Hematopoietic multipotent progenitor cell treated with erythropoietin and hydrocortisone succinate and interleukin-3 and kit ligand, for 6 days (in vitro differentiated cells): Measurements from ENCODE around the gene NCOA1.
"Not testable (repeated sequence)": the region's sequence is repeated elsewhere in the genome, so short reads cannot be mapped to it uniquely, and the experiment has no call there.

ENCODE experiments used
- DNase-seq: peaks from one replicate; pipeline ENCODE4 v3.0.0-alpha.2; 2015

Gene NCOA1

DNA sequence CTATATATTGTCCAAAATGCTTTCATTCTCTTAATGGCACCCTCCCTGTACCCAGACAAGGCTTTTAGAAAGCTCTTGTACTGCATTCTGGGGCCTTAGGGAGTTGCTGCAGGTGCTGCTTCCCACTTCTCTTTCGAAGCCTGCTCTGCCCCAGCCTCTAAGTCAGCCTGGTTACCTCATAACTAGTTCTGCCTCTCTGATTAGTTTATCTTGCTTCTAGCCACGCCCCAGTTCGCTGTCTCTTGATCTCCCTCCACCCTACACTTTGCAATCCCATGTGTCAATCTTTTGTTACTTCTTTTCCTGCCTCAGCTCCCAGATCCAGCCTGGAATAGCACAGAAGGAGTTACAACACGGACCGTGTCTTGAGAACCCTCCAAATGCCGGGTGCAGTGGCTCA is 13.8 kb upstream of the NCOA1 start:
- peak; percentile 53 for DNase-seq

DNA sequence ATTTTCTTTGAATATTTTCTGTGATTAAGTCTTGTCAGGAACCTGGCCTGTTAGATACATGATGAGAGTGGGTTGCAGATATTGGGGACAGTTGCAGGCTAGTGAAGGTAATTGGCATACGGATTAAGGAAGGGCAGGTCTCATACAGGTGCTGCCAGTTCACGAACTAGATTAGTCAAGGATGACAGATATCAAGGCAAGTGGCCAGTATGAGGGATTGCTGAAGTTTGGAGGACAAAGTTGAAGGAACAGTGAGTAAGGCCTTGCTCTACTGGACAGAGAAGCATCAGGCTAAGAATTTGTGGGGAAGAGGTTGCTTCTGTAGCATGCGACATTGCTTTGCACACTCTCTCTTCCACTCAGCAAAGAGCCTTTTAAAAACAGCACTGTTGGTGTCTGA is 12.8 kb upstream of the NCOA1 start:
- no peak for DNase-seq

DNA sequence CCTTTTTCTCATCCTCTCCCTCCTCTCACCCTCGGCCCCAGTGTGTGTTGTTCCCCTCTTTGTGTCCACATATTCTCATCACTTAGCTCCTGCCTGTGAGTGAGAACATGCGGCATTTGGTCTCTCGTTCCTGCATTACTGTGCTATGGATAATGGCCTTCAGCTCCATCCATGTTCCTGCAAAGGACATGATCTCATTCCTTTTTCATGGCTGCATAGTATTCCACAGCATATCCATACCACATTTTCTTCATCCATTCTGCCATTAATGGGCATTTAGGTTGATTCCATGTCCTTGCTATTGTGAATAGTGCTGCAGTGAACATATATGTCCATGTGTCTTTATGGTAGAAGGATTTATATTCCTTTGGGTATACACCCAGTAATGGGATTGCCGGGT is 10.8 kb upstream of the NCOA1 start:
- no peak for DNase-seq

DNA sequence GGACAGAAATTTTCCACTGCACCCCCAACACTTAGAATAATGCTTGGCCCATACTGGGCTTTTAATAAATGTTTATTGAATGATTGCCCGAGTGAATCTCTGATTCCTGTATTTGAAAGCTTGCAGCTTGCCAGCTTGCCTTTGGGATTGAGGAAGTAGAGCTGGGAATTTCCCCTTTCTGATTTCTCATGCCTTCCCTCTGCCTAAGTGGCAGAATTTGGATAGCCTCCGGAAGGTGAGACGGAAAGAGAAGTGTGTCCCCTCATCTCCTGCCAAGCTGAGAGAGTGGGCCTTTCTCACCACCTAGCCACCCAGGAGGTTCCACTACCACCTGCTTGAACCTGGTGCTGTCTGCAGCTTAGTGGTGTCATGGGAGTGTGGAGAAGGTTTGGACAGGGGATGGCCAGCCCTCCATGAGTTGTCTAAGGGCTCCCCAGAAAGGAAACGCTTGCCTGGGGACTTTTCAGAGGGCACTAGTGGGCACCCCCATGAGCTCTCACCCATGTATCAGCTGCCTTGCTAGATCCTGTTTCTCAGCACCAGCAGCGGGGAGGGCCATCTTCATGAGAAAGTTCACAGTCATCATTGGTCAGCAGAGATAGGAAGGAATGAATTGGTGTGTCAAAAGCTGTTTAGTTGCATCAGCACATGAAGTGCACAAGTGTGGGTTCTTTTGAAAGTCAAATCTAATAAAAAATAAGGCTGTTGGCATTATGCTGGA is 8.6 kb upstream of the NCOA1 start:
- DNase-seq, result peak; percentile 76

DNA sequence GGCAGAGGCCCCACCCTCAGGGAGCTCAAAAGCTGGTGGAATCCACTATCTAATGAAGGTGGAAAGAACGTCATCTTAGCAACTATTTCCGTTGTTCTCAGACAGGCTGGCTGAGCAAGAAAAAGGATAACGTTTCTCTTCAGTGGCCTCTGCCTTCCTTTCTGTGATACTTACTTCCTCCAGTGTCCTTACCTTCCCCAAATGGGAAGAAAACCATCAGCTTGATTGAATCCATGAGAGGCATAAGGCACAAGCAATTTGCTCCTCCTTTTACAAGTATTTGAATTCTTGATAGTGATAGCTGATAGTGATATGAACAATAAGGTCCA is 8.1 kb upstream of the NCOA1 start:
- DNase-seq, result no peak

DNA sequence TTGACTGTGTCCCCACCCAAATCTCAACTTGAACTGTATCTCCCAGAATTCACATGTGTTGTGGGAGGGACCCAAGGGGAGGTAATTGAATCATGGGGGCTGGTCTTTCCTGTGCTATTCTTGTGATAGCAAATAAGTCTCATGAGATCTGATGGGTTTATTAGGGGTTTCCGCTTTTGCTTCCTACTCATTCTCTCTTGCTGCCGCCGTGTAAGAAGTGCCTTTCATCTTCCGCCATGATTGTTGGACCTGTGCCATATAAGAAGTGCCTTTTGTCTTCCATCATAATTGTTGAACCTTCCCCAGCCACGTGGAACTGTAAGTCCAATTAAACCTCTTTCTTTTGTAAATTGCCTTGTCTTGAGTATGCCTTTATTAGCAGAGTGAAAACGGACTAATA is 6.4 kb upstream of the NCOA1 start:
- not testable (repeated sequence) for DNase-seq

DNA sequence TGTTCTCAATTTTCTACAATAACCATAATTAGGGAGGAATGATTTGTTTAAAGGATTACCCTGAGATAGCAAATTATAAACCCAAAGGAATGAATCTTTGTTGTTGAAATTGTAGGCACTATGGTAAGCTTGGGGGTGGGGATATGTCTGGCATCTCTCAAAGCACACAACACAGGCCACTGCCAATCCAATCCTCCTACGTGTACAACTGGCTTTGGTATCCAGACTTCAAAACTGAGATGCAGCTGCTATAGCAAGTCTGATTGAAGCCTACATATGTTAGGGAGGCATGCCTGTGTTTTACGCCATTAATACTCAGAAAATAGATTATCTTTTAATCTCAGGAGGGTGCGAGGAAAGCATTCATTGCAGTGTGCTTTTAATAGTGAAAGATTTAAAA is 5.9 kb upstream of the NCOA1 start:
- DNase-seq, result no peak

DNA sequence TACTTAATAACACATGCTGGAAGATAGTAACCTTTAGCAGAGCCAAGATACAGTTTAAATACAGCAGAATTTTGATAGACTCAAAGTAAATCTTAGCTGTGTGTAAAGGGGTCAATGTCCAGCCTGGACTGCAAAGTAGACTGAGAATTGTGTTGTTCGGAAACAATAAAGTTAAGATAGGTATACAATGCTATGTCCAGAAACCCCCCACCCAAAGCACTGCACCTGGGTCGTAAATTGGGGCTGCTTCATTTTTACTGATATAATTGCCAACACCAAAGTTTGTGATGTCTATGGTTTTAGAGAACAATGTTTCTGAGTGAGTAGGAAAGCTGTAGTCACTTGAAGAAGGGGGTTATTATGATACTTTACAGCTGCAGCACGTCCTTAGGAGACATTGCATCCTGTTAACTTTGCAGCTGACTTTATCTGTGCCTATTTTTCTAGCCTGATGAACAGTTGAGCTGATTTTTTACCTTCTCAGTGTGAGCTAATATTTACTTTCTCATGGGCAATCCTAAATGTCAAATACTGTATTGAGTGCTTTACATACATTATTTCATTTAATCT is 4.3 kb upstream of the NCOA1 start:
- DNase-seq, result no peak

DNA sequence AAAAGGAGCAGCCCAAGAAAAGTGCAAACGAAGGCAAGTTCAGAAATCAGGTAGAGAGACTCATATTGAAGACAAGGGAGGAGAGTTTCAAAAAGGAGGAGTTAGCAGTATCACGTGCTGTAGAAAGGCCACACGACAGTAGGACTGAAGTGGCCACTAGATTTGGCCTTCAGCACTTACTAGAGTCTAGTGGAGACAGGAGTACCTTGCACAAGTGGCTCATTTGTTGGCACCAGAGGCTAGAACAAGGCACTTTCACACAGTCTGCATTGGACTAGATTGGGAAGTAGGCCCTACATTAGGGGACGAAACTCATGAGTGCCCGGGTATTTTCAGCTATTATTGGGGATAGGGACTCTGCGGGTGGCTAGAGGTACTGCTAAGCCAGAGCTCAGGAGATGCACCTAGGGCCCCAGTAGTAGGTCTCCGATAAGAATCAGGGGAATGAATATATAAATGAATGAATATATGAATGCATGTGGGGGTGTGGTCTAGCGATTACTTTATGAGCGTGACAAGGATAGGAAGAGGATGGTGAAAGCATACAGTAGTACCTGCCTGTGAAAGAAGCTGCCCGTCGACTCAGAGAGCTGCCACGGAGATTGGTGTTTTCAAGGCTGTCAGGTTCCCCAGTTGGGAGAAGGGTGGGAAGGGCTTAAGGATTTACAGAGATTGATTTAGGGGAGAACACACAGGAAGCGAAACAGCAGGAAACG is 1.4 kb upstream of the NCOA1 start:
- DNase-seq, result peak; percentile 55

DNA sequence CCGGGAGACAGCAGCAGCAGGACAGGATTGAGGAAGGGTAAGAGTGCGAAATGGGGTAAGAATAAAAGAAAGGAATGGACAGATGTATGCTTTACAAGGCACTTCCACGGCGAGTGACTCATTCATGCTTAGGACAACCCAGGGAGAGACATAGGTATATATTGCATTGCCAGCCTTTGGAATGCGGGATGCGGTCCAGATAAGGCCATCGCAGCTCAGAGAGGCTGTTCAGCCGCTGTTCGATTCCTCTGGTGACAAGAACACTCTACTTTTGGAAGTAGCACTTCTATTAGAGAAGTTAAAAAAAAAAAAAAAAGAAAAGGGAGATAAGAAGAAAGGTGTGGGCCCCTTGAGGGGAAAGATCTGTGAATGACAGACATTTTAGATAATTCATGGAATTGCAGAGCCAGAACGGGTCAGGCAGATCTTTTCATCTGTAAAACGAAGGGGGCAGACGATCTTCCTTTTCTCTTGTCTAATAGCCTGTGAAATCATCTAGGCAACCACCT is 819 bp upstream of the NCOA1 start:
- no peak for DNase-seq

DNA sequence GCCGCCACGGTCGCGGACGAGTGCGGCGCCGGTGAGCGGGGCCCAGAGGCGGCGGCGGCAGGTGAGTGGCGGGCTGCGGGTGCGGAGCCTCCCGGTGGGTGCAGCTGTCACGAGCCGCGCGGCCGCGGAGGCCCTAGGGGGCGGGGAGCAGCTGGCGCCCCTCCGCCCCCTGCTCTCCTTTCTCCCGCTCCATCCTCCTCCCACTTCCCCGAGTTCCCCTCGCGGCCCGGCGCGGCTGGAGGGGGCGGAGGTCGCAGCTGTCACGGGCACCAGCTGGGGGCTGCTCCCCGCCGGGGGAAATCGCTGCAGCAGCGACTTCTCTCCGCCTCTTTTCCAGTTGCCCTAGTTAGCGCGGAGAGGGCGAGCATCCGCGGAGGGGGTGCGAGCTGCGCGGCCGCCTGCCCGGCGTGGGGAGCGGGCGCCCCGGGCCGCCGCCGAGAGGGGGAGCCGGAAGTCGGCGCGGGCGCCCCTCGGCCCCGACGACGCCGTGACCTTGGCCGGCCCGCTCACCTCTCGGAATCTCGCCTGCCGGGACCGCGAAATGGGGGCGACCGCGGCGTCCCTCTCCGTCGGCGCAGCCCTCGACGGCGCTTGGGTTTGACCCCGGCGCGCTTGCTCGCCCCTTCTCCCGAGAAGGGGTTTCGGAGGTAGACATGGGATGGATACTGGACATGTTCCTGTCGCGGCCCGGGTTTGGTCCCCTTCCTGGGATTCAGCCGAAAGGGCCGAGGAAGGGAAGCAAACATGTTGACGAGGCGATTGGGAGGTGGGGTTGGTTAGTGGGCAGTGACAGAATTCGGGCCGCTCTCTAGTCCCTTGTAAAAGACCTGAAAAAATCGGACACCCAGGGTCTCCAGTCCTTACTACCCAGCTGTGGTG is 727 bp downstream of the NCOA1 start:
- peak; percentile 52 for DNase-seq

DNA sequence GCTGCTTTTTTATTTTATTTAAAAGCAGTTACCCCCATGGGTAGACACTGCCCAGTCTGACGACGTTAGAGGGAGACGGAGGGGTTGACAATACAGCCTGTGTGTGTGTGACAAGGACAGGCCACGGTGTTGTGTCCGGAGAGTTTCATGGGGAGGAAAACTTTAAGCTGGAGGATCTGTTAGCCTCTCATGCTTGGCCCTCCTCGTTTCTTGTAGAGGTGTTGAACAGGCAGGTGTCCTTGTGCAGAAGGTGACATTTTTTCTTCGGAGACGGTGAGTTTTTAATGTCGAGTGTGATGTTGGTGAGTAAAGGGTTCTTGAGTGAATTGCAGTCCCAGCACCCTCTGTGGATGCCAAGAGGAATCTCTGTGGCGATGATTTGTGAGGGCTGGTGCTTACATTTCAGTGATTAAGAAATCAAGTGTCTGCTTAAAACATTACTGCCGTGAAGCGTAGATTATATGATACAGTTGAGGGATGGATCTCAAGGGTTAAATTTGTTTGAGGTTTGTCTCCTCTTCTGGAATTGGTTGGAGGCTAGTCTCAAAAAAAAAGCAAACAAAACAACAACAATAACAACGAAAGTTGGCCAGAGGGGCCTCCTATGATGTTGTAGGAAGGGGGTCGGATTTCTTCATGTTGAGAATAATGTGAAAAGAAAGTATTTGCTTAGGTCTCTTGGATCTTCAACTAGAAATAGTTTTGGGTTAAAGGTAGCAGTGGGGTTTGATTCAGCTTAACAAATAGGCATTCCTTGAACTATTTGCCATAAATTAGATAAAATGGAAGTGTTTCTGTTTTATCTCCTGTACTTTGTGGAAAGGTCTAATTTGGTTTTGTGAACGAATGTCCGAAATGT is 1.6 kb downstream of the NCOA1 start:
- peak; percentile 46 for DNase-seq

DNA sequence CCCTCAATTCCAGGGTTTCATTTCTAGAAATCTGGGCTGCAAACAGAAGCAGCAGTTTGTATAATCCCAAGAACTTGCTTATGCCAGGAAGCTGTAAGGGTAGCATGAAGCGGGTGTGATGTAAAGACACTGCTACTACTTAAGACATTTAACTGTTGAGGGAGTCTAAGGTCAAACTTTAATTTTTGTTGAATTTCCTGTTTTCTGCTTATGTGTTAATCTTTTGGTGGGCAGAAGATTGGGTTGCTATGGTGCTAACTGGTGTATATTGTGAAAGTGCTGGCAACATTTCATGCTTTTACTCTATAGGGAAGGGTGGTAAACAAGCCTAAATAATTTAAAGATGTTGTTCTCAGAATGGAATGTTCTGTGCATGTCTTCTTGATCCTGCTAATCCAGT is 2.7 kb downstream of the NCOA1 start:
- DNase-seq, result peak; percentile 78

DNA sequence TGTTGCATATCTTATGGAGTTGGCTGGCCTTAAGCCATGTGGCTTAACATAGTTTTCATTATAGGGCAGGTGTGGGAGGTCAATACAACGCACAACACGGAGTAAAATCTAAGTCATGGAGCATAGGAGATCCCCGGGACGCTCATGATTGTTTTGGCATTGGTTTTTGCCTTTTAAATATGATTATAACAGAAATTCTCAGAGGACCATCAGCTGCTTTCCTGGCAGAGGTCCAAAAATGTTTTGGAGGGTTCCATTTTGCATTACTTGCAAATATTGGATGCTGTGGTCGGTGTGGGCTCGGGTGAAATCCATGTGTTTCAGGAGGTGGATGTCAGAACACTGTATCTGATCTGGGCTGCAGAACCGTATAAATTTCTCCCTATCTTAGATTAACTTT is 3.4 kb downstream of the NCOA1 start:
- DNase-seq, result no peak

DNA sequence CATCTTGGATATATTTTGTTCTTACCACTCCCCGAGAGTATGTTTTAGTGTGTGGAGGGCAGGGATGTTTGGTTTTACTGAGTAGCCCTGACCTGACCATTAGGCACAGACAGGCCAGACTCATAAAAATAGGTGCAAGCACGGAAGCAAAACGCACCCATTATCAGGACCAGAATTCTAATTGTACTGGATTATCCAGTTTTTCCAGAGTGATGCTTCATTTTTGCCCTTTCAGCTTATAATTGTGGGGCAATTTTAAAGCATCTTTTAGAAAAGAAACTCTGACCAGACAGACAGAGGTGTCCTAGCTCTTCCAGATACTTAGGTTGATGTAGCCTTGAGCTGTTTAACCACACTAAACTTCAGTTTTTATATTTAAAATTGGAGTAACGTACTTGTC is 4.4 kb downstream of the NCOA1 start:
- no peak for DNase-seq

DNA sequence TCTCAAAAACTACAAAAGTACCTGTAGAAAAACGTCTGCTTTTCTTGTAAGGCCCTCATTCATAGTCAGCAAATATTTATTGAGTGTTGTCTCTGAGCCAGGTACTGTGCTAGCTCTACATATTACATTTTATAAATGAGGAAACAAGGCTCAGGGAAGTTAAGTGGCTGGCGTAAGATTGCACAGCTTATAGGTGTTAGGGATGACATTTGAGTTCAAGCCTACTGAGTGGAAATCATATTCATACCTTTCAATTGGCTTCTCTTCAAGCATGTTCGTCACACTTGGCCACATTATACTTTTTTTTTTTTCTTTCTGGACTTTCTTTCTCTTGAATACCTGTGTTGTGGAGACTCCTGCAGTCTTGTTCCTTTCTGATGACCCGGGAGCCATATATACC is 5.9 kb downstream of the NCOA1 start:
- DNase-seq, result no peak

DNA sequence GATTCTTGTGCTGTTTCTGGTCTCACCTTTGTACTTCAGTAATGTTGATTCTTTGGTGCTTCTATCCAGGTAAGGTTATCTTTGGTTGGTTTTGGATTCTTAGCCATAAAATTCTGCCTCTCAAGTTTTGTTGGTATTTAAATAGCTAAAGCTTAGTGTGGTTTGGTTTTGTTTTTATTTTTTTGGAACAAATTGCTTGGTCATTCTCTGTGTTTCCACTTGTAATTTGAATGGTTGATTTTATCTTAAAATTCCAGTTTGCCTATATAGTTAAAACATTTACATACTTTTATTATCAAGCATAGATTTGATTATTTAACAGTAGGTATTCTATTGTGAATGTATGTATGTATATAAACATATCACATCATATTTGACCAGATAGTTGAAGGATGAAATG is 6.6 kb downstream of the NCOA1 start:
- no peak for DNase-seq

DNA sequence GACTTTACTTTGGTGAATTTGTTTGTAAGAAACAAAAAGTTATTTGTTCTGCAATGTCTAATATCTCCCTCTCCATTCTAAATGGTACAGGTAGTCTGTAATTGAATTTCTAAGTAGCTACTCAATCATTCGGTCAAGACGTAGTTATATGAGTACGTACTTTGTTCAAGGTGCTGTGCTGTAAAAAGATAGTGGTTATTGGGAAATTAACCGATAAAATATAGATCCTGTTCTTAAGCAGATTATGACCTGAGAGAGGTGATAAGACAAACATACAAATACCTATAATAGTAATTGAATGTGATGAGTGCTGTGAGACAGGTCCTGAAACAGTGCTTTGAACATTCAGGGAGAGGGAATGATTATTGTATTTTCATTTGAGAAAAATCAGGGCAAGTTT is 7.1 kb downstream of the NCOA1 start:
- DNase-seq, result no peak

DNA sequence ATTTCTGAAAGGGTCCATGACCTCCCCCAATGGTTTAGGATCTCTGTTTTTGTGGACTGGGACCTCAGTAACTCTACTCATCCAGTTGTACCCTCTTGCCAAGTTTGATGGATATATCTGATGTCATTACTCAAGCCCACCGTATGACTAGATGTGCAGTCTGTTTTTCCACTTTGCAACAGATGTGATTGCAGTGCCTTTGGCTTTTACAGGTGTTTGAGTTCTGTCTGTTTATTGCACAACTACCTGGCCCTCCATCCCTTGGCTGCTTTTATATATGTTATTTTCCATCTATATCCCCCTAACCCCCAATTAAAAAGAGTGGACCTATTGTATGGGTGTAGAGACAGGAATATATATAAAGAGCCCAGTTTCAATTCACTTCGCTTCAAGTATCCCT is 10.8 kb downstream of the NCOA1 start:
- no peak for DNase-seq

DNA sequence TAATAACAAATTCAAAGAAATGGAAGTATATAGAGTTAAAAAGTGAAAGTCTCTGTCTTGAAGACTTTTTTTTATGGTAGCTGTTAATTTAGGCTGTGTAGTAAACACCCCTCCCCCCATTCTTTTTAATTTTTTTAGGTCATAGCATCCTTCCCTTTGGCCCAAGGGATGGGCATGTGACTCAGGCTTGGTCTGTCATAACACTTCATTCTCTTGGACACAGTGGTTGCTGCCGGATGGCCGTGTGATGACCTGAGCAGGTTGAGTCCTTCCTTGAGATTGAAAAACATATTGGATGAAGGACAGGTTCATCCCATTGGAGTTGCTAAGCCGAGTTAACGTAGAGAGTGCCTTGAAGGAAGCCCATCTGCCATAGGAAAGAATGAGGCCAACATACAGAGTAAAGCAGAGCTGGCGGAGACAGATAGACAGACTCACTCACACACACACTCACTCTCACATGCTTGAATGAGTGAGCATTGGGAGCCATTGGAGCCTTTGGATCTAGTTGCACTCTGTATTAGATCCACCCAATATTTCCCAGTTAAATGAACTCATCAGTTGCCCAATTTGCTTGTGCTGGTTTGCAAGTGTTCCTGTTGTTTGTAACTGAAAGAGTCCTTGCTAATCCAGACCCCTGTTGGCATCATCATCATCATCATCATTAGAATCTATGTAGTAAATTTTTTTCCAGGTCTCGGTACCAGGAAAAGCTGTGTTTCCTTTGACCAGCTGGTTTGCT is 14.7 kb downstream of the NCOA1 start:
- no peak for DNase-seq

DNA sequence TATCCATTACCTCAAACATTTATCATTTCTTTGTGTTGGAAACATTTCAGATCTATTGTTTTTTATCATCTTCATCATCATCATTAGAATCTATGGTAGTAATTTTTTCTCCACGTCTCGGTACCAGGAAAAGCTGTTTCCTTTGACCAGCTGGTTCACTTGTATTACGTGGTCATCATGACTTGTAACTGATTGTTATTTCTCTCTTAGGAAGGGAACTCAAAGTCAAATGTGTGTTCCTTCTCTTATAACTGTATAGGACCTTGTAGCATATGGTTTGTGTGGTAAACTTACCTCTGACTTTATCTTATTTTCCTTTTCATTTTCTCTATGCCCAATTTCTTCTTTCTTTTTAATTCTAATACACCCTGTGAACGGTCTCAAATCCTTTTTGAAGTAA is 16.5 kb downstream of the NCOA1 start:
- DNase-seq, result no peak

DNA sequence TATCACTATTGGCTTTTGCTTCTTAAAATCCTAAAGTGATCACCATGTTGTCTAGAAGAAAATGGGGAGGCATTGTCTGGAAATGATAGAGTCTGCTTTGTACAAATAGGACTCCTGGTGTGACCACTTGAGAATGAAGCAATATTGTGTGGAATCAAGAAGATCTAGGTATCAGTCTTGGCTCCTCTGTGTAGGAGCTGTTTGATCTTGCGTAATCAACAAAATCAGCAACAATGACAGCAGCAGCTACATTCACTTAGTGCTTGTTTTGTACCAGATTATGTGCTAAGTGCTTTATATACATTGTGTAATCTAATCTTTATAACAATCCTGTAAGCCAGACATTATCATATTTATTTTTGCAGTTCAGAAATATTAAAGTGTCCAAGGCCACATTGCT is 17.8 kb downstream of the NCOA1 start:
- DNase-seq, result peak; percentile 68
